D341Med (cell line): ENCODE measurements around the gene APOC3.

Experiments
- DNase-seq: peaks from one replicate; pipeline ENCODE4 v3.0.0; 2012; ENCODE audit warnings: low spot score

Gene APOC3

GRCh38 chr11:116849060-116849459 lies 19.4 kb downstream of the APOC3 start:
- DNase-seq = no peak

- DNase-seq = no peak
These were observed 19.8 kb downstream of the APOC3 start for GRCh38 chr11:116849486-116849885.

GRCh38 chr11:116851626-116852025 lies 21.9 kb downstream of the APOC3 start:
- no peak for DNase-seq

- DNase-seq = no peak
These were observed 22.7 kb downstream of the APOC3 start for GRCh38 chr11:116852261-116853031.

- no peak for DNase-seq
These were observed 23.9 kb downstream of the APOC3 start for GRCh38 chr11:116853461-116854073.

- DNase-seq = no peak
These were observed 25.7 kb downstream of the APOC3 start for GRCh38 chr11:116855413-116855812.

- DNase-seq = no peak
These were observed 26.7 kb downstream of the APOC3 start for GRCh38 chr11:116856423-116856822.

GRCh38 chr11:116857316-116857715 lies 27.6 kb downstream of the APOC3 start:
- no peak for DNase-seq

- no peak for DNase-seq
These were observed 28.2 kb downstream of the APOC3 start for GRCh38 chr11:116857936-116858335.

GRCh38 chr11:116859175-116859574 lies 29.5 kb downstream of the APOC3 start:
- no peak for DNase-seq

GRCh38 chr11:116860303-116860702 lies 30.6 kb downstream of the APOC3 start:
- no peak for DNase-seq

GRCh38 chr11:116861539-116861938 lies 31.8 kb downstream of the APOC3 start:
- DNase-seq = no peak

- no peak for DNase-seq
These were observed 32.5 kb downstream of the APOC3 start for GRCh38 chr11:116862185-116862584.

GRCh38 chr11:116862951-116863350 lies 33.2 kb downstream of the APOC3 start:
- DNase-seq = no peak

- no peak for DNase-seq
These were observed 34.8 kb downstream of the APOC3 start for GRCh38 chr11:116864531-116864930.

GRCh38 chr11:116865696-116866095 lies 36.0 kb downstream of the APOC3 start:
- DNase-seq = no peak

- no peak for DNase-seq
These were observed 37.2 kb downstream of the APOC3 start for GRCh38 chr11:116866804-116867455.

- DNase-seq = no peak
These were observed 37.9 kb downstream of the APOC3 start for GRCh38 chr11:116867619-116868018.

GRCh38 chr11:116868066-116868465 lies 38.4 kb downstream of the APOC3 start:
- no peak for DNase-seq

- no peak for DNase-seq
These were observed 39.9 kb downstream of the APOC3 start for GRCh38 chr11:116869610-116870009.

GRCh38 chr11:116870054-116870453 lies 40.3 kb downstream of the APOC3 start:
- DNase-seq = no peak

- no peak for DNase-seq
These were observed 41.5 kb downstream of the APOC3 start for GRCh38 chr11:116871248-116871647.

GRCh38 chr11:116873381-116873780 lies 43.7 kb downstream of the APOC3 start:
- DNase-seq = no peak
